DLD1 (cell line): Measurements from ENCODE around the gene HDLBP.
"Not testable (repeated sequence)": the region's sequence is repeated elsewhere in the genome, so short reads cannot be mapped to it uniquely, and the experiment has no call there.

ENCODE experiments used
- in situ Hi-C: cut with HindIII; loops from 2 replicates; pipeline ENCODE4 v1.10.0; 2017; ENCODE audit warnings: low sequenced_read_pairs

The HDLBP gene

DNA sequence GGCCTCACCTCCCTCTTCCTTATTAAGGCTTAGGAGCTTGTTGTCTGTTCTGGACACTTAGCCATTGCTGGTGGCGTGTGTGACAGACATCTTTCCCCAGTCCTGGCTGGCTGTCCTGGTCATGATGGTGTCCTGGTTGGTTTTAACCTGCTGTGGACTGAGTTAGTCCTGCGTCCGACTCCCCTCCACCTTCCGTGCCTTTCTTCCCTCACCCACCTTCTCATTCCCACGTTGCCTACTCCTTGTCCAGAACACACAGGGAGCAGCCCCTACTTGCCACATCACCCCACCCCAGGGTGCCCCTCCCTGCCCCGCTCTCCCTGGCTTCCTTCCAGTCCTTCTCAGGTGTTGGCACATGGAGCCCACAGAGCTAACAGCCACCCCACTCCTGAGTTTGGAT, 117.5 kb downstream of the HDLBP start:
- in situ Hi-C loops, result no loop called here

- in situ Hi-C loops, result not testable (repeated sequence)
Measured at GRCh38 chr2:241197246-241197645, 118.2 kb downstream of the HDLBP start.

DNA sequence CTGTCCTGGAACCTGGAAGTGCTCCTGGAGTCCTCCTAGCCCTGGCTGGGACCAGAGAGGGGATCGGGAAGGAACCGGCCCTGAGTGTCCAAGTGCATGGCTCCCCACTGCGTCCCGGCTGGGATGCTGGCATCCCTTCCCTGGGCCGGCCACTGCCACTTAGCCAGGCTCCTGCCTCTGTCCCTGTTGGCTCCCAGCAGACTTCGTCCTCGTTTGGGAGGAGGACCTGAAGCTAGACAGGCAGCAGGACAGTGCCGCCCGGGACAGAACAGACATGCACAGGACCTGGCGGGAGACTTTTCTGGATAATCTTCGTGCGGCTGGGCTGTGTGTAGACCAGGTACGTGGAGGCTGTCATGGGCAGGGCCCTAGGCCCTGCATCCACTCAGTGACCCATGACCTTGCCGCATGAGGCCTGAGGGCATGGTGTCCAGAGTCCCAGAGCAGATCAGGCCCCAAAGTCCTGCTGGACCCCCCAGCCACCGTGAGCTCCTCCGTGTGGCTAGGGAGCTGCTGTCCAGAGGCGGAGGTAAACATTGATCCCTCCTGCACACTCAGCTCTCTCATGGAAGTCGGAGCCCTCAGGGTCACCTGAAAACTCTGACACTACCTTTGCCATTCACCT, 119.9 kb downstream of the HDLBP start:
- in situ Hi-C loops, result no loop called here

GRCh38 chr2:241194811-241195210, 120.7 kb downstream of the HDLBP start:
- in situ Hi-C loops, result no loop called here

DNA sequence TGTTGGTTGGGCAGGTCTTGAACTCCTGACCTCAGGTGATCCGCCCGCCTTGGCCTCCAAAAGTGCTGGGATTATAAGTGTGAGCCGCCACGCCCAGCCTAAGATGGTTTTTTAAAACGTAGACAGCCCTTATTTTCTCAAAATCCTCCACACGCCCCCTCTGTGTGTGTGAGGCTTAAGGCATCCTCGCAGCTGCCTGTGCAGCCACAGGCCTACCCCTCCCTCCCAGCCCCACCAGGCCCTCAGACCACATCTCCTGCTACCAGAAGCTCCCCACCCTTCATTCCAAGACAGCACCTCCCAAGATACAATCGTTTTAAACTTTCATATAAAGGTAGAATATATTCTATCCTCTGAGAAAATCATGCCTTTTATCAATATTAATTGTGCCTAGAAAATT, 122.2 kb downstream of the HDLBP start:
- in situ Hi-C loops, result no loop called here

DNA sequence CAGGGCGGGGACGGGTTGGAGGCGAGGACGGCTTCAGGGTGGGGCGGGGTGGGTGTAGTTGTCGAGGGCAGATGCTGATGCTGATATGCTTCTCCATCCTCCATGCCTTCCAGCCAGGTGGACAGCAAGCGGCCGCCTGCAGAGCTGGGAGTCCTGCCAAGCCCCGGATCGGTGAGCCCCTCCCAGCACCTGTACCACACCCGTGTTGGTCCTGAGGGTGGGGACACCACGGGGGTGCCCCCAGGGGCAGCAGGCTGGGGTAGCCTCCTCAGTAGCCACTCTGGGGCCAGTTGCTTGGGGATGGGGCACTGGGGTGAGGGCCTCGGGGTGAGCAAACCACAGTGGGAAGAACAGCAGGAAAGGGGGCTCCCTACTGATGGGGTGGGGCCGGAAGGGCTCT, 124.4 kb downstream of the HDLBP start:
- in situ Hi-C loops, result no loop called here

- in situ Hi-C loops, result no loop called here
Measured at GRCh38 chr2:241190291-241190981, 125.0 kb downstream of the HDLBP start.

DNA sequence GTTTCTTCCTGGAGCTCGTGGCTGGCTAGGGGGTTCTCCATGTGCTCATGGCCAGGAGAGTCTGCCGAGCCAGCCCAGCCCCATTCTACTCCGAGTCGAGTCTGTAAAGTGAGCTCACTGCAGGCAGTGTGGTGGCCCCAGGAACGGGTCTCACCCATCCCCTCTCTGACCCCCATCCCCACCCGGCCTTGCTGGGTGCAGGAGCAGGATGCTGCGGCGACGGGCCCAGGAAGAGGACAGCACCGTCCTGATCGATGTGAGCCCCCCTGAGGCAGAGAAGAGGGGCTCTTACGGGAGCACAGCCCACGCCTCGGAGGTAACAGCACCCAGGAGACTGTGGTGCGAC, 125.6 kb downstream of the HDLBP start:
- in situ Hi-C loops, result no loop called here

GRCh38 chr2:241189093-241189855, 126.2 kb downstream of the HDLBP start:
- in situ Hi-C loops, result no loop called here

DNA sequence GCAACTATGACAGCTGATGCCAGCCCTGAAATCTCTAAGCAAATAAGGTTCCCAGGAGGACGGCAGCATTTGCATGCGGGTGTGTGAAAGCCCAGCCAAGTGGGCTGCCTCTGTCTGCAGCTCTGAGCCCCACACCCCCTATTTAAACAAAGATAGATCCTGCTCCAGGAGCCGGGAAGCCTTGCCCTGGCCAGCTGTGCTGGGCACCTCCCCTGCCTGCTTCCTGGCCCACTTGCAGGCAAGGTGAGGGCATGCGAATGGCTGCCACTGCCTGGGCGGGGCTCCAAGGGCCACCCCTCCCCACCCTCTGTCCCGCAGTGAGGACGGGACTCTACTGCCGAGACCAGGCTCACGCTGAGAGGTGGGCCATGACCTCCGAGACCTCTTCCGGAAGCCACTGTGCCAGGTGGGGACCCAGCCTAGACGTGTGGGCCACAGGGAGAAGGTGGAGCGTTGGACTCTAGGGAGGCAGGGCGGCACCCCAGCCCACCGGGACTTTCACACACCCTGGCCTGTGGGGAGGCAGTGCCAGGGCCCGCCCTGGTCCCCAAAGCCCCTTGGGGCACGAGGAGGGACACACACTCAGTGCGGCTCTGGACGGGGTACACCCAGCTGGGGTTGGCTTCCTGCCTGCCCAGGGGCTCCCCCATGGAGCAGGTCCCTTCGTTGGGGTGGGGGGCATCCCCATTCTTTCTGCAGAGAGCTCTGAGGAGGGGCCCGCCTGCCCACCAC, 126.9 kb downstream of the HDLBP start, which contains the start of gene ANO7:
Gene ANO7 (plus strand): TSS at position 317 of the 732 bp plus-strand sequence. CDS start 1,387 bp downstream, outside the sequence.
- in situ Hi-C loops, result no loop called here

DNA sequence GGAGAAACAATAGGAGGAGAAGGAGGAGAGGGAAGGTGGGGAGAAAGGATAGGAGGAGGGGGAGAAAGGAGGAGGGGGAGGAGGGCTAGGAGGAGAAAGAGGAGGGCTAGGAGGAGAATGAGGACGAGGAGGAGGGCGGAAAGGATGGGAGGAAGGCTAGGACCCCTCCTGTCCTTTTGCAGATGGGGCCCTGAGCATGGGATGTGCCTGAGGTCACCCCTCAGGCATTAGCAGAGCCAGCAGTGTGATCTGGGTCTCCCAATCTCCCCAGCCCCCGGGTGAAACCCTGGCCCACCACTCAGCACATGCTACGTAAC, 127.6 kb downstream of the HDLBP start:
- in situ Hi-C loops, result no loop called here

- in situ Hi-C loops, result no loop called here
Measured at GRCh38 chr2:241187101-241187917, 128.2 kb downstream of the HDLBP start.

DNA sequence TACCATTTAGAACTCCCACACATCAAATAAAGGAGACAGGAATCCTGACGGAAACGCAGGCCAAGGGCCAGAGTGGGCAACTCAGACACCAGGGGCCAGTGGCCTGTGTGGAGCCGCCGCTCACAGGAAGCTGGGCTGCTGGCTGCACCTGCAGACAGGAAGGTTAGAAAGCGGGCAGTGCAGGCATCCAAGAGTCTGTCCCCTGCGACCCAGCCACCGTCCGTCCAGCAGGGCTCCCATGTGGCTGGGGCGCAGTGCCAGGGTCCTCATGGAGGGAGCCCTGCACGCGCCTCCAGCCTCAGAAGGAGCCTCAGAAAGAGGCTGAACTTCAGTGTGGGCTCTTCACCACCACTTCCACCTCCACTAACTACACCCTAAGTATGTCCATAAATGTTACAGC, 129.5 kb downstream of the HDLBP start:
- in situ Hi-C loops, result no loop called here

DNA sequence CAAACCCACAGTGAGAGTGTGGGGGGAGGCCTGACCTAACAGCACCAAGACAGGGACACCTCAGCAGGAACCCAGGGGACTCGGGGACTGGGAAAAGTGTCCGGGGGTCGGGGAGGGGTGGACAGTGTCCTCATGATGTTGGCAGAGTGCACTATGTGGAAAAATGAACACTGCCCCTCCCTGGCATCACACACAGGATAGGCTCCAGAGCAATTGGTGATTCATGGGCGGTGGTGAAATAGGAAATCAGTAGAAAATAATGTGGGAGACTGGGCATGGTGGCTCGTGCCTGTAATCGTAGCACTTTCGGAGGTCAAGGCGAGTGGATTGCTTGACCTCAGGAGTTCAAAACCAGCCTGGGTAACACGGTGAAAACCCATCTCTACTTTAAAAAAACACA, 130.6 kb downstream of the HDLBP start:
- in situ Hi-C loops, result no loop called here

DNA sequence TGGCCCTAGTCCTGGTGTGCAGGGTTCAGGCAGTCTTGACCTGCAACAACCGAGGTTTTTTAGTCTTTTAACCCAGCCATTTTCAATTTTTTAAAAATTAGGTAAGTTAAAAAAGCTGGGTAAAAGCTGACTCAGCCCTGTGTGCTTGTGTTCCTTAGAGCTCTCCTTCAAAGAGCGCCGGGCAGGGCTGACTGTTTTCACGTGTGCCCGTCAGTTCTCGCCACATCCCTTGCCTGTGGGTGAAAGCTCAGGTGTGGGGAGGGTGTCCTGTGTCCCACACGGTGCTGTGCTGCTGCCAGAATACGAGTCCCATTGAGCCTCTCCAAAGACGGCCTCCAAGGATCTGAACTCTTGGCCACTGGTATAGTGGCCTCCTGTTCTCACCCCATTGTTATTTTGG, 132.3 kb downstream of the HDLBP start:
- in situ Hi-C loops, result no loop called here

GRCh38 chr2:241182531-241183133, 132.8 kb downstream of the HDLBP start:
- in situ Hi-C loops, result no loop called here

DNA sequence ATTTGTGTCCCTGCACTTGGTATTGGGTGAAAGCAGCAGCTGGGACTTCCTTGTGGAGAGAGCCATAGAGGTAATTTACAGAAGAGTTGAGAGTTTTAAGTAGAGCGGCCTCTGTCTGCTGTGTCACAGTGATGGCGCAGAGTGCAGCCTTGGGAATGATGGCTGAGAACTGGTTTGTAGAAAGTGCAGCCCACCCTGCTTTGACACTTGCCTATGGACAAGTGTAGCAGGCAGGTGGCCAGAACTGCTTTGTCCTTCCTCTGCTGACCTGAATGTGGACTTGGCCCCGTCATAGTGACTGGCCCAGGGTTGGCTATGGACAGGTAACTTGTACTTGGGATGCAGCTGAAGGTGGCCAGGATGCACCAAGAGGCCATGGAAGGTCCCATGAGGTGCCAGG, 133.3 kb downstream of the HDLBP start:
- in situ Hi-C loops, result no loop called here

GRCh38 chr2:241180495-241180894, 135.0 kb downstream of the HDLBP start:
- in situ Hi-C loops, result no loop called here

GRCh38 chr2:241179899-241180298, 135.6 kb downstream of the HDLBP start:
- in situ Hi-C loops, result no loop called here

DNA sequence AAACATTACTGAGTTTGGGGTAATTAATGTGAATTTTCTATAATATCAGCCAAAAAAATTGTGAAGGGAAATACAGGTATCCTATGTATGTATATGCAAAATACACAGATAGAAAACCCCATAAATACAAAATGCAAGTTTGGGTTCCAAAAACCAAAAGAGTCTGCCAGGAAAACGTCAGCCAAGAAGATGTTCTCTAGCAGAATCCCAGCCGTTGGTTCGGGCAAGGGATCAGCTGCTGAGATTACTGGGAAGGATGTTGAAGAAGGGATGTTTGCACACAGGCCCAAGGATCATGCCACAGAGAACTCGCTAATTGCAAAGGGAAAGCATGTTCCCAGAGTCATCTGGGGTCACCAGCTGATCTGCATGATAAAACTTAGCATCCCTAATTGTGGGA, 136.5 kb downstream of the HDLBP start:
- in situ Hi-C loops, result no loop called here
